ENCODE results near the gene HDGFL3. TPM values are rescaled to one million over a fixed set of nuclear protein-coding genes. Genes with fewer than 3 reads are reported as not detected.

Gene HDGFL3
- total and polyA plus RNA-seq, 10 of the 15 experiments (the other 5 are each of a cell fraction or from before 2014, with no cell fraction given), result 5.6 to 40.6 (median 15.8) TPM

DNA sequence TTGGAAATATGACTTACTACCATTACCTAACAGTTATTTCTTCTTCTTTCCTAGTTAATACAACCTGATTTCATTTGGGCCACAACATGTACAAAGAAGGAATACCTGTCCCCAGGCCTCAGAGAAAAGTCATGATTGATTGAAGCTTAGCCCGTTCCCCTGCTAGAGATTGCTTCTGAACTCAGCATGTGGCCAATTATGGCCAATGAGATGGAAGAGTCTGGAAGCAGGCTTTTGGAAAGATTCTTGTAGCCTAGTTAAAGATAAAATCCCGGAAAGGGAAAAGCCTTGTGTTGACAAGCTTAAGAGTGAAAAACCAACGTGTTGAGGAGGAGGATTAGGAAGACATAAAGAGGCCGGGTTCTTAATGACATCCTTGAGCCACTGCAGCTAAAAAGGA is 117.2 kb downstream of the HDGFL3 start:
- H3K4me3 ChIP-seq, result no peak overlapping the region
- DNase-seq (ENCODE audit: low read depth, low spot score) (no peak), FAIRE-seq (no peak), ATAC-seq (no peak)
- TF ChIP-seq, protein P1, sequence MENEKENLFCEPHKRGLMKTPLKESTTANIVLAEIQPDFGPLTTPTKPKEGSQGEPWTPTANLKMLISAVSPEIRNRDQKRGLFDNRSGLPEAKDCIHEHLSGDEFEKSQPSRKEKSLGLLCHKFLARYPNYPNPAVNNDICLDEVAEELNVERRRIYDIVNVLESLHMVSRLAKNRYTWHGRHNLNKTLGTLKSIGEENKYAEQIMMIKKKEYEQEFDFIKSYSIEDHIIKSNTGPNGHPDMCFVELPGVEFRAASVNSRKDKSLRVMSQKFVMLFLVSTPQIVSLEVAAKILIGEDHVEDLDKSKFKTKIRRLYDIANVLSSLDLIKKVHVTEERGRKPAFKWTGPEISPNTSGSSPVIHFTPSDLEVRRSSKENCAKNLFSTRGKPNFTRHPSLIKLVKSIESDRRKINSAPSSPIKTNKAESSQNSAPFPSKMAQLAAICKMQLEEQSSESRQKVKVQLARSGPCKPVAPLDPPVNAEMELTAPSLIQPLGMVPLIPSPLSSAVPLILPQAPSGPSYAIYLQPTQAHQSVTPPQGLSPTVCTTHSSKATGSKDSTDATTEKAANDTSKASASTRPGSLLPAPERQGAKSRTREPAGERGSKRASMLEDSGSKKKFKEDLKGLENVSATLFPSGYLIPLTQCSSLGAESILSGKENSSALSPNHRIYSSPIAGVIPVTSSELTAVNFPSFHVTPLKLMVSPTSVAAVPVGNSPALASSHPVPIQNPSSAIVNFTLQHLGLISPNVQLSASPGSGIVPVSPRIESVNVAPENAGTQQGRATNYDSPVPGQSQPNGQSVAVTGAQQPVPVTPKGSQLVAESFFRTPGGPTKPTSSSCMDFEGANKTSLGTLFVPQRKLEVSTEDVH (IDR thresholded peaks at IDR 0.05; ENCODE audit: low read depth, partially characterized antibody), result no peak
- no peak for TF ChIP-seq ZZZ3 (IDR thresholded peaks at IDR 0.05; ENCODE audit: control insufficient read depth, insufficient read length, low read depth)
- no peak for TF ChIP-seq PML (IDR thresholded peaks at IDR 0.05; ENCODE audit: low read length)
- no peak for TF ChIP-seq HDAC6 (IDR thresholded peaks at IDR 0.05; ENCODE audit: unreplicated experiment)
- TF ChIP-seq NR2C2 (IDR thresholded peaks at IDR 0.05; ENCODE audit: borderline replicate concordance, control insufficient read depth, insufficient read length, low read depth), result no peak
- TF ChIP-seq, protein P2, sequence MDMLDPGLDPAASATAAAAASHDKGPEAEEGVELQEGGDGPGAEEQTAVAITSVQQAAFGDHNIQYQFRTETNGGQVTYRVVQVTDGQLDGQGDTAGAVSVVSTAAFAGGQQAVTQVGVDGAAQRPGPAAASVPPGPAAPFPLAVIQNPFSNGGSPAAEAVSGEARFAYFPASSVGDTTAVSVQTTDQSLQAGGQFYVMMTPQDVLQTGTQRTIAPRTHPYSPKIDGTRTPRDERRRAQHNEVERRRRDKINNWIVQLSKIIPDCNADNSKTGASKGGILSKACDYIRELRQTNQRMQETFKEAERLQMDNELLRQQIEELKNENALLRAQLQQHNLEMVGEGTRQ (IDR thresholded peaks at IDR 0.05; ENCODE audit: borderline replicate concordance, low read depth, low read length), result no peak
- no peak for TF ChIP-seq SIN3A (IDR thresholded peaks at IDR 0.05; ENCODE audit: low read depth, low read length)
- TF ChIP-seq MTA2 (IDR thresholded peaks at IDR 0.05; ENCODE audit: low read depth), result no peak
- TF ChIP-seq, protein P3, sequence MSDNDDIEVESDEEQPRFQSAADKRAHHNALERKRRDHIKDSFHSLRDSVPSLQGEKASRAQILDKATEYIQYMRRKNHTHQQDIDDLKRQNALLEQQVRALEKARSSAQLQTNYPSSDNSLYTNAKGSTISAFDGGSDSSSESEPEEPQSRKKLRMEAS (IDR thresholded peaks at IDR 0.05; ENCODE audit: low read depth, low read length), result no peak
- WGBS (ENCODE audit: insufficient coverage, insufficient replicate concordance, low lambda C conversion rate, missing lambda C conversion rate), result 49% methylated on average over 4 of the region's 4 CpGs
- no peaks in the 10 kb centered on the region for H3K9me3 ChIP-seq (replicated peaks; ENCODE audit: control insufficient read depth, insufficient read depth, low read length)
- ChIA-PET POLR2A (interaction anchor here (0.6 kb wide), 1 partner anchor 746 kb away, joined by 5 read pairs; no protein-coding TSS in a partner anchor), SMC1A (ENCODE audit: uncharacterized antibody, unreplicated experiment) (no interaction called here), CTCF (no interaction called here), RAD21 (ENCODE audit: unreplicated experiment) (no interaction called here)
- no peaks in the 10 kb centered on the region for H4K20me1 ChIP-seq (ENCODE audit: control insufficient read depth, insufficient read depth)
- H2AFZ ChIP-seq (ENCODE audit: control insufficient read depth, low read depth, low read length), result no peak overlapping the region
- no peaks in the 10 kb centered on the region for H3K36me3 ChIP-seq (ENCODE audit: control insufficient read depth in 2 of 2, insufficient read depth in 2 of 2, low read length in 1 of 2)
- peaks cover 6% of the 10 kb centered on the region for H3K4me1 ChIP-seq (ENCODE audit: control insufficient read depth, insufficient read depth, low read length)
- no peak overlapping the region for H3K9ac ChIP-seq (ENCODE audit: control insufficient read depth, insufficient read depth, low read length)
- H3K27me3 ChIP-seq (replicated peaks in 1 of 2; ENCODE audit: control insufficient read depth in 2 of 2, insufficient read depth in 2 of 2, low read length in 1 of 2), result no peaks in the 10 kb centered on the region
- no peak overlapping the region for H3K4me2 ChIP-seq (ENCODE audit: control insufficient read depth, insufficient read depth)
- in situ Hi-C loops (cut with MboI), result no loop called here
- no peaks in the 10 kb centered on the region for H3K79me2 ChIP-seq (ENCODE audit: control insufficient read depth, insufficient read depth, low read length)
- intact Hi-C loops (cut with micrococcal nuclease; ENCODE audit: unreplicated experiment), result no loop called here
- H3K27ac ChIP-seq (ENCODE audit: control insufficient read depth, insufficient read depth), result no peak overlapping the region
- BruUV-seq (replicated peaks), result no TSS peak
